RKO (cell line): ENCODE data around the gene MINDY4.

Source experiments
- DNase-seq: peaks from one replicate; pipeline ENCODE4 v3.0.0-alpha.2; 2016; ENCODE audit warnings: low spot score

The MINDY4 gene

DNA sequence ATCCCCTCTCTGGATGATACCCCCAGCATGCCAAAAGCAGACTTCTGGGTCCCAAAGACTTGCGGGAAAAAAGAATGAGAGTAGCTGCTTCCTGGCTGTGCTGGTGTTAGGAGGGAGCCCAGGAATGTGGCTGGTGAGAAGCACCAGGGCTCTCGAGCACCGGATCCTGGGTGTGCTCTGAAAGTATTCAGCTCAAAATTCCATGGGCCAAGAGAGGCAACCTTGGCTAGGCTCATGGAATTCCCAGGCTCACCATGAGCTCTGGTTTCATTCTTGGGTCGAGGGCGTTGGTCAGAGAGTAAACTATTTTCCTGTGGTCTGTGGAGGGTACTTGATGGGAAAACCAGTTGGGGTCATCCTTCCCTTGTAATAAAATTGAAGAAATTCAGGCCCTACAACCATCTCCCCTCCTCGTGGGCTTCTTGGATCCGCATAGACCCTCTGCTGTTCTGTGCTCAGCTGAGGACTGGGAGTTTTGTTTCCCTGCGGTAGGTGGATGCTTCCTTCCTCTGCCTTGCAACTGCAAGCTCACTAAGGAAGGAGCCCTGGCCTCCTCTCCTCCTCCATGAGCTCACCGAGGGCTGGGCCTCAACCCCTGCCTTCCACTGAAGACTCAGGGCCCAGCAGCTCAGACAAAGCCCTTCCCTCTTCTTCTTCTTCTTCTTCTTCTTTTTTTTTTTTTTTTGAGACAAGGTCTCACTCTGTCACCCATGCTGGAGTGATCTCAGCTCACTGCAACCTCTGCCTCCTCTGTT is 106.0 kb downstream of the MINDY4 start:
- no peak for DNase-seq

GRCh38 chr7:30877993-30878392 is 106.8 kb downstream of the MINDY4 start:
- no peak for DNase-seq

DNA sequence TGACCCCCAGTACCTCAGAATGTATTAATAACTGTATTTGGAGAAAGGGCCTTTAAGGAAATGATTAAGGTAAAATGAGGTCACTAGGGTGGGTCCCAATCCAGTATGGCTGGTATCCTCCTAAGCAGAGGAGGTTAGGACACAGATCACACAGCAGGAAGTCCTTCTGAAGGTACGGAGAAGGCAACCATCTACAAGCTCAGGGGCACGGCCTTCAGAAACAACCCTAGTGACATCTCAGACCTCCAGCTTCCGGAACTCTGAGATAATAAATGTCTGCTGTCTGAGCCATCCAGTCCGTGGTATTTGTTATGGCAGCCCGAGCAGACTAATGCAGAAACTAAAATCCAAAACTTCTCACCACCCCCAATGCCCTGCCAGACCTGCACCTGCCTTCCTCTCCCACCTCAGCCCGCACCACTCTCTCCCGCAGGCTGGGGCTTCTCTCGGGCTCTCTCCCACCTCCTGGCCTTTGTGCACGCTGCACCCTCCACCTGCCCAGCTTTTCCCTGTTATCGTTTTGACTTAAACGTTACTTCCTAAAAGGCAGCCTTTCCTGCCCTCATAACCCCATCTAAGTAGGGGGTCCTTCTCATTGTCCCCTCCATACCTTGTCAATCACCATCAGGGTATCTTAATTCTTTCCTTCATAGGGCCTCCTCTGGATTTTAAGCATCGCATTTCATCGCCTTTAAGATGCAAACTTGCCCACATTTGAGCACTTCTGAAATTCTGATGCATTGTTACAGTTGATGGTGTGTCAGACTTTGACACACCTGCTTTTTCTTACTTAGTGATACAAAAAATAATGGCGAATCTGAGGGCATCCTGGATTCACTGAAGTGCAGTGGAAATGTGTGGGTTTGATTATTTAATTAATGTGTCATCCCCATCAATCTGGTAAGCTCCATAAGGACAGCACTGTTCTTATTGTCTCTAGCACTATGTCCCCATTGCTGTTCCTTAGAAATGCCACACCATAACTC is 108.2 kb downstream of the MINDY4 start:
- DNase-seq: no peak

GRCh38 chr7:30880125-30880720 is 109.0 kb downstream of the MINDY4 start:
- no peak for DNase-seq

DNA sequence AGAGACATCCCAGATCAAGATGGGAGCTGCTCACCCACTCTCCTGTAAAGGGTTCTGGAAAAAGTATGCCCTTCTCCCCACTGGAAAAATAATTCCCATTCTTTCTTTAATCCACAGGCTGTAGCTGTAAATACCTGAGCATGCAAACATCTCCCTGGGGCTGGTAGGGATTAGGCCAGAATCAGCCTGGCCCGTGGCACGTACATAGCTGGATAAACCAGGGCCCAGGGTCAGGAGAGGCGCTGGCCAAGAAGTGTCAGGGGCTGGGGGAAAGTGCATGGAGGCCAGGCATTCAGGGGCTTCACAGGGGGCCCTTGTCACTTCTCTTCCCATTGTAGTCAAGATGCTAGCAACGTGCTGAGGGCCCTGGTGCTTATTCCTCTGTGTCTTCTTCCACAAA is 109.7 kb downstream of the MINDY4 start:
- no peak for DNase-seq

- no peak for DNase-seq
These were observed 110.2 kb downstream of the MINDY4 start for GRCh38 chr7:30881448-30881847.

- DNase-seq: no peak
These were observed 113.7 kb downstream of the MINDY4 start for GRCh38 chr7:30884881-30885280.

DNA sequence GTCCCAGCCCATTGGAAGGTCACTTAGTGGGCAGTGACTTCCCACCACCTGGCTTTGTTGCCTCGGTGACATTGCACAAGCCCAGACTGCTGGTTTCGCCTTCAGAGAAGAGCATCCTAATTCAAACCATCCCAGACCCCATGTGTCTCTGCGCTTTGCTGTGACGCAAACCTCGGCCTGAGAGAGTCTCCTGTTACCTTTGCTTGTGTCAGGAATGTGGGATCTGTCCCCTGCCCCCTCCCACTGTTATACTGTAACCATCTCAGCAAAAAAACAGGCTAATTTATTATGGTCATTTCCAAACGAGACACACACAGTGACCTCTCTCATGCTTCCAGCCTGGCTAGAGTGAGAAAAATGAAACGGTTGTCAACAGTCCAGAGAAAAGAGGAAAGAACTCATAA is 115.4 kb downstream of the MINDY4 start:
- no peak for DNase-seq

DNA sequence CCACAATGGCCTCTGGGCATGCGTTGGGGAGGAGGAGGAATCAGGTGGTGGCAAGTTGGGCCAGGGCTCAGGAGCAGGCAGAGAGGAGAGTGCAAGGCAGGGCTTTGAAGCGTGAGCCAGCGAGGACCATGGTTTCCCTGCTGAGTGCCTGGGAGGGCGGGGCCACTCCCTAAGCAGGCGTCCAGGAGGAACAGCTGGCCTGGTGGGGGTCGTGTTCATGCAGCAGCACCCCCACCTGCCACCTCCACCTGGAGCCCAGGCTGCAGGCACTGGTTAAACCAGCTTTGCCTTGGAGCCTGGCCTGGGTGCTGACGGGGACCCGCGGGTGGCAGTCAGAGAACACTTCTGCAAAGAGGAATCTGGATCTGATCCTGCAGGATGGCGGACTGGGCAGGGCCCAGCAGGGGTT is 116.3 kb downstream of the MINDY4 start:
- no peak for DNase-seq

- DNase-seq: peak; percentile 78
These were observed 117.5 kb downstream of the MINDY4 start for GRCh38 chr7:30888747-30889146.

- DNase-seq: no peak
These were observed 119.0 kb downstream of the MINDY4 start for GRCh38 chr7:30890226-30890625.

DNA sequence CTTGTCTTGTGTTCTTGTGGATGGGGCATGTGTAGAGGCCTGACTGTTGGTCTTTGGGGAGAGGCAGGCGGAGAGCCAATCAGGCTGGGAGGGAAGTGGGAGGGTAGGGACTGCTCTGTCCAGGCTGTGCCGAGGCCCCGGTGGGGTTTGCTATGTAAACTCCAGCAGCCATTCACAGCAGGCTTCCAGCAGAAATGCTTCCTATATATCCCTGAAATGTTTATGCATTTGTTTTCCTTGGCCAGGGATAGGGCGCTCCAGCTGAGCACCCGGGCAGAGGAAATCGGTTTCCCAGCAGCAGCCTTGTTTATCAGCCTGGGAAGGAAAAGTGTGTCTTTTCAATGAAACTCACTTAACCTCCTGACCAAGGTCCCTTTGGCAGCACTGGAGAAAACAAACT is 122.1 kb downstream of the MINDY4 start:
- DNase-seq: no peak

DNA sequence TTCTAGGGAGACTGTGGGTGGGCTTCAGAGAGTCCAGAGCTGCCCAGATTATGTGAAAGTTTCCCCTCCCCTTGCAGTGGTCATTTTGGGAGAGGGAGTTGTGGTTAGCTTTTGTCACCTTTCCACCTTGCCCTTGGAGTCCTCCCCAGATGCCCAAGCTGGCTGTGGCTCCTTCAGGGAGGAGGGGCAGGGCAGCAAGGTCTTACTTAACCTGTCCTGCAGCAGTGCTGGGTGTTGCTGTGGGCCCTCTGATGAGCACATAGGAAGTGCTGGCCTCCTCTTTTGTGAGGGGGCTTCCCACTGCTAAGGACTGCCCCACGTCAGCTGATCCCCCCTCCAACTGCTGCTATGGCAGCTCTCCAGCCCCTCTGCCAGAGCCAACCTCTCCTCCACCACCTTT is 122.8 kb downstream of the MINDY4 start:
- no peak for DNase-seq

DNA sequence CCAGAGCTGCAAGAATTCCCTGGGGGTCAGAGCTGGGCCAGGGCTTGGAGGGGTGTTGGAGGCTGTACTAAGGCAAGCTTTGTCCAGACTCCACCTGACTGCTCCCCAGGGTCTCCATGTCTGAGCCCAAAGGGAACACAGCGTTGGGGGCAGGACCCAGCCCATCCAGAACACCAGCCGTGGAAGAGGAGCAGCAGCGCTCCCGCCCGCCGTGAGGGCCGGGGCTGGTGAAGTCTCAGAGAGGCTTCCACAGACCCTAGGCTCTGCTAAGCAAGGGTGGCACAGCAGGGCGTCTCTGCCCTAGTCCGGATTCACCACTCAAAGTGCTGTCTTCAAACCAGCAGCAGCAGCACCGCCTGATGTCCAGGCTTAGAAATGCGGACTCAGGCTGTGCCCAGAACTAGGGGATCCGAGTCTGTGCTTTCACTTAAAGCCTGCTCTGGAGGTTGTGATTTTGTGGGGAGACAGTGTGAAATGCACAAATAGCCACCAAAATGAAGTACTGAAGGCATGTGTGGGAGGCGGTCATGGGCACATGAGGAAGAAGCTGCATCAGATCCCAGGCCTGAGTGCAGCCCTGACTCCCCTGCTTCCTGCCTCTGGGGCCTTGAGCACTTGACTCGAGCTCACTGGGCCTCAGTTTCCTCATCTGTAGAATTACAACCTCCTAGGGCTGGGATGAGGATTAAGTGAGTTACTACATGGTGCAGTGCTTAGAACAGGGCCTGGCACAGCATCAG is 123.8 kb downstream of the MINDY4 start:
- no peak for DNase-seq

DNA sequence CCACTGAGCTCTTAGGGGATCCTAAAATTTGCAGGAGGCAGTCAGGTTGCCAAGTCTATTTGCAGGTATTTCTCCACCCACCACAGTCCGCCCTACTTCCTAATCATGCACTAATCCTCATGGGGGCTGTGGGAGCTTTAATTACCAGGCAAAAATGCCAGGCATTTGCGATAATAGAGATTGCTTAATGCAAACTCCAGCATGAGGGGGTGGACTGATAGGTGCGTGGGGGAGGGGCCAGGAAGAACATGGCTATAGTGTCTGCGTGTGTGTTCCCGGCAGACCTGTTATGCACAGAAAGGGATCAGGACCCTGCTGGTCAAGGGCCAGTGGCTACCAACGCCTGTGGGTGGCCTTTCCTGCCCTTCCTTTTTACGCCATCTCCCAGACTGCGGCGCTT is 124.8 kb downstream of the MINDY4 start:
- DNase-seq: no peak

- no peak for DNase-seq
These were observed 125.8 kb downstream of the MINDY4 start for GRCh38 chr7:30896783-30897637.

GRCh38 chr7:30897770-30898169 is 126.6 kb downstream of the MINDY4 start:
- no peak for DNase-seq

GRCh38 chr7:30898411-30898810 is 127.2 kb downstream of the MINDY4 start:
- no peak for DNase-seq

- no peak for DNase-seq
These were observed 127.8 kb downstream of the MINDY4 start for GRCh38 chr7:30899066-30899465.

GRCh38 chr7:30899630-30900029 is 128.4 kb downstream of the MINDY4 start:
- DNase-seq: no peak

DNA sequence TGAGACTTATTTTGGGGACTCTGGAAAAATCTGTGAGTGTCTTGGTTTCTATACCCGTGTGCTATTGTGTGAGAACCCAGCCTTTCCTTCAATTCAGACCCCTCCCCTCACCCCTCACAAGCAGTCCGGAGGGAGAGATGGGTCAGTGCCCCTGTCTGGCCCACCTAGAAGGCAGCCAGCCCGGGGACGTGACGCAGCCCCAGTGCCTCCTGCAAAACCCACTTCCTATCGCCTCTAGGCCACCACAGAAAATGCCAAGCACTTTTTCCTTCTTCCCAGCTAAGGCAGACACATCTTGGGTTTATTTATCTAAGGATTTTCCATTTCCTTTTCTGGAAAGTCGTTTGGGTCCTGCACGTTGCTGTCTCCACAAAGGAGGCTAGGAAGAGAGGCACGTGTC is 128.8 kb downstream of the MINDY4 start:
- no peak for DNase-seq
